ENCODE results near the gene LRRC49. TPM values are rescaled to one million over a fixed set of nuclear protein-coding genes. Genes with fewer than 3 reads are reported as not detected.
"Not testable (repeated sequence)": the region's sequence is repeated elsewhere in the genome, so short reads cannot be mapped to it uniquely, and the experiment has no call there.

The LRRC49 gene
- total RNA-seq, 2 donors from 2014 or later = 9.8 to 13.3 TPM

GRCh38 chr15:71015342-71015741 is 122.7 kb downstream of the LRRC49 start:
- no peak overlapping the region for H3K4me3 ChIP-seq
- H3K36me3 ChIP-seq = no peaks in the 10 kb centered on the region
- H3K9me3 ChIP-seq = no peaks in the 10 kb centered on the region
- 94% methylated on average over 8 of the region's 8 CpGs for WGBS
- no peaks in the 10 kb centered on the region for H3K4me1 ChIP-seq (replicated peaks)
- H3K27ac ChIP-seq = no peak overlapping the region
- TF ChIP-seq CTCF (IDR thresholded peaks at IDR 0.05) (no peak), POLR2AphosphoS5 (IDR thresholded peaks at IDR 0.05) (no peak), POLR2A (IDR thresholded peaks at IDR 0.05) (no peak)
- H3K27me3 ChIP-seq (replicated peaks; ENCODE audit: insufficient read depth) = no peaks in the 10 kb centered on the region
- intact Hi-C loops (cut with DNase I) = loop anchor here (10.0 kb wide), 1 partner anchor 369 kb away; no protein-coding TSS in a partner anchor
- DNase-seq (ENCODE audit: low spot score) = no peak

- 91% methylated on average over 4 of the region's 4 CpGs for WGBS
These were observed 138.6 kb downstream of the LRRC49 start for GRCh38 chr15:71031232-71031631.

GRCh38 chr15:71035478-71035877 is 142.9 kb downstream of the LRRC49 start:
- H3K9me3 ChIP-seq; H3K4me3 ChIP-seq; H3K27me3 ChIP-seq (replicated peaks; ENCODE audit: insufficient read depth); DNase-seq (ENCODE audit: low spot score); H3K36me3 ChIP-seq; intact Hi-C loops (cut with DNase I); H3K4me1 ChIP-seq (replicated peaks); H3K27ac ChIP-seq: not testable (repeated sequence)
- 100% methylated on average over 1 of the region's 1 CpG for WGBS

More at GRCh38 chr15:71031232-71031631, 138.6 kb downstream of the LRRC49 start:
- H3K36me3 ChIP-seq; intact Hi-C loops (cut with DNase I); H3K4me3 ChIP-seq; H3K27ac ChIP-seq; H3K9me3 ChIP-seq; H3K4me1 ChIP-seq (replicated peaks); DNase-seq (ENCODE audit: low spot score); H3K27me3 ChIP-seq (replicated peaks; ENCODE audit: insufficient read depth): not testable (repeated sequence)

- no peak overlapping the region for H3K27ac ChIP-seq
- H3K36me3 ChIP-seq = no peaks in the 10 kb centered on the region
- 88% methylated on average over 3 of the region's 3 CpGs for WGBS
- H3K4me3 ChIP-seq = no peak overlapping the region
- H3K9me3 ChIP-seq = no peaks in the 10 kb centered on the region
- TF ChIP-seq POLR2AphosphoS5 (IDR thresholded peaks at IDR 0.05) = no peak
- no peak for TF ChIP-seq POLR2A (IDR thresholded peaks at IDR 0.05)
- TF ChIP-seq CTCF (IDR thresholded peaks at IDR 0.05) = no peak
- no peaks in the 10 kb centered on the region for H3K4me1 ChIP-seq (replicated peaks)
- DNase-seq (ENCODE audit: low spot score) = no peak
- H3K27me3 ChIP-seq (replicated peaks; ENCODE audit: insufficient read depth) = no peaks in the 10 kb centered on the region
- intact Hi-C loops (cut with DNase I) = no loop called here
These were observed 149.8 kb downstream of the LRRC49 start for GRCh38 chr15:71042356-71042922.

- Histone ChIP-seq H3K4me3 (no peak overlapping the region), H3K36me3 (no peaks in the 10 kb centered on the region)
- 5% methylated on average over 1 of the region's 1 CpG for WGBS
These were observed 150.7 kb downstream of the LRRC49 start for GRCh38 chr15:71043373-71043772.

More at GRCh38 chr15:71043373-71043772, 150.7 kb downstream of the LRRC49 start:
- Histone ChIP-seq H3K4me1 (replicated peaks) (no peaks in the 10 kb centered on the region), H3K9me3 (no peaks in the 10 kb centered on the region), H3K27me3 (replicated peaks; ENCODE audit: insufficient read depth) (no peaks in the 10 kb centered on the region), H3K27ac (no peak overlapping the region)
- intact Hi-C loops (cut with DNase I) = no loop called here
- TF ChIP-seq POLR2AphosphoS5 (IDR thresholded peaks at IDR 0.05) (no peak), POLR2A (IDR thresholded peaks at IDR 0.05) (no peak), CTCF (IDR thresholded peaks at IDR 0.05) (no peak)
- DNase-seq (ENCODE audit: low spot score) = no peak
